Breast epithelium (tissue), 3 donors: ENCODE results near the gene VENTX.

Experiments used
- POLR2A ChIP-seq: fragments of 450-650 bp; IDR thresholded peaks from one replicate; pipeline ENCODE4 v1.6.1; 2016; ENCODE audit warnings: antibody characterized with exemption, mild to moderate bottlenecking, moderate library complexity
- TF ChIP-seq, protein P1 (sequence below), 3 donors: fragments of 450-650 bp; IDR thresholded peaks; one replicate each; pipeline ENCODE4 v1.5.1; 2016 to 2017; ENCODE audit warnings: antibody characterized with exemption in 3 of 3, mild to moderate bottlenecking in 3 of 3, moderate library complexity in 3 of 3

DNA sequence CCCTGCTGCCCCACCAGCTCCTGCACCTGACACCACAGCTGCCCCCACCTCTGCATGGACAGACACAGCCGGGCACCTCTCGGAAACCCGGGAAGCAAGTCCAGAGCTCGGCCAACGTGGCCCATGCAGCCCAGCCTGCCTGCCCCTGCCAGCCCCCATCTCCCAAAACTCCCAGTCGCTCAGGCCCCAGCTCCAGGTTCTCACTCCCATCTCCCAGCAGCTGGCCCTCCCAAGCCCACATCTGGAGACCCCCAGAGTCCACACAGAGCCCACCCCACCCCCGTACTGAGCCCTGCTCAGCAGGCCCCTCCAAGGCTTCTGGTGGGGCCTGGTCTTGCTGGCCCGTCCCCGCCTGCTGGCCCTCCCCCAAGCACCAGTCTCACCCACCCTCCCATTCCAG, 39.9 kb upstream of the VENTX start:
- TF ChIP-seq, protein P1, sequence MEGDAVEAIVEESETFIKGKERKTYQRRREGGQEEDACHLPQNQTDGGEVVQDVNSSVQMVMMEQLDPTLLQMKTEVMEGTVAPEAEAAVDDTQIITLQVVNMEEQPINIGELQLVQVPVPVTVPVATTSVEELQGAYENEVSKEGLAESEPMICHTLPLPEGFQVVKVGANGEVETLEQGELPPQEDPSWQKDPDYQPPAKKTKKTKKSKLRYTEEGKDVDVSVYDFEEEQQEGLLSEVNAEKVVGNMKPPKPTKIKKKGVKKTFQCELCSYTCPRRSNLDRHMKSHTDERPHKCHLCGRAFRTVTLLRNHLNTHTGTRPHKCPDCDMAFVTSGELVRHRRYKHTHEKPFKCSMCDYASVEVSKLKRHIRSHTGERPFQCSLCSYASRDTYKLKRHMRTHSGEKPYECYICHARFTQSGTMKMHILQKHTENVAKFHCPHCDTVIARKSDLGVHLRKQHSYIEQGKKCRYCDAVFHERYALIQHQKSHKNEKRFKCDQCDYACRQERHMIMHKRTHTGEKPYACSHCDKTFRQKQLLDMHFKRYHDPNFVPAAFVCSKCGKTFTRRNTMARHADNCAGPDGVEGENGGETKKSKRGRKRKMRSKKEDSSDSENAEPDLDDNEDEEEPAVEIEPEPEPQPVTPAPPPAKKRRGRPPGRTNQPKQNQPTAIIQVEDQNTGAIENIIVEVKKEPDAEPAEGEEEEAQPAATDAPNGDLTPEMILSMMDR (IDR thresholded peaks at IDR 0.05): no peak
- no peak for TF ChIP-seq POLR2A
